HCT116 (cell line): ENCODE data around the gene BAIAP2L2. TPM values are rescaled to one million over a fixed set of nuclear protein-coding genes. Genes with fewer than 3 reads are reported as not detected.

ENCODE experiments used
- ATAC-seq: fragments of 200-7000 bp; cut with Tn5 transposase; 2 replicates; pipeline ENCODE4 v1.9.1; 2020; ENCODE audit warnings: mild to moderate bottlenecking, moderate library complexity
- BruUV-seq: library from RNA; stranded (reverse); fragments of 400-500 nt; replicated peaks from 2 replicates; lab custom pipeline; 2021; lab: Mats Ljungman, UMichigan
- CTCF ChIA-PET: fragments of 300-600 bp; sonication (Branson Sonifier 250); formaldehyde crosslinking; loops from one replicate; lab custom pipeline; 2021; ENCODE audit warnings: antibody characterized with exemption; lab: Charles Lee
- POLR2A ChIA-PET: fragments of 300-600, 350-600 bp; sonication (Branson Sonifier 250); formaldehyde crosslinking; loops from one replicate; lab custom pipeline; 2021; ENCODE audit warnings: antibody characterized with exemption; lab: Charles Lee
- RAD21 ChIA-PET, 2 experiments: fragments of 300-600 bp; sonication (Branson Sonifier 250); formaldehyde crosslinking; loops; one replicate each; lab custom pipeline; 2023; ENCODE audit warnings: low total read pairs in 2 of 2; ENCODE audit not compliant: uncharacterized antibody in 2 of 2, unreplicated experiment in 2 of 2, low non-redundant PET in 1 of 2; lab: Charles Lee
- DNase-seq: peaks from one replicate; pipeline ENCODE4 v3.0.0-alpha.2; 2010; ENCODE audit warnings: low read depth, low spot score
- H2AFZ ChIP-seq: fragments of 200-600 bp; shearing (Covaris generic), sonication (generic); 2 replicates; pipeline ENCODE4 v1.6.1; 2017; ENCODE audit warnings: low read depth, mixed run types, mixed read lengths, antibody characterized with exemption, low read length; ENCODE audit not compliant: poor library complexity, severe bottlenecking
- H3K27ac ChIP-seq: 2 replicates; pipeline ENCODE4 v1.5.1; 2012; ENCODE audit warnings: low read depth, low read length
- H3K27me3 ChIP-seq: fragments of 200-600 bp; sonication (generic); 2 replicates; pipeline ENCODE4 v1.6.1; 2016; ENCODE audit warnings: mixed run types, low read length, mixed read lengths; ENCODE audit not compliant: insufficient read depth
- H3K36me3 ChIP-seq, 2 experiments: fragments of 200-500 bp in 1 of 2; fragments of 200-600 bp in 1 of 2; sonication (Bioruptor generic) in 1 of 2; sonication (generic) in 1 of 2; 2 replicates each; pipeline versions ENCODE4 v1.5.1 to v1.6.1; 2014 to 2016; ENCODE audit warnings: low read length in 2 of 2, inconsistent platforms in 1 of 2, mixed read lengths in 1 of 2, mixed run types in 1 of 2; ENCODE audit not compliant: insufficient read depth in 2 of 2, control insufficient read depth in 1 of 2
- H3K4me1 ChIP-seq, 2 experiments: fragments of 200-600 bp in 1 of 2; sonication (generic) in 1 of 2; 2 replicates each; pipeline versions ENCODE4 v1.5.1 to v1.6.1; 2012 to 2017; ENCODE audit warnings: low read length in 2 of 2, inconsistent platforms in 1 of 2, mild to moderate bottlenecking in 1 of 2, mixed read lengths in 1 of 2, mixed run types in 1 of 2, moderate library complexity in 1 of 2; ENCODE audit not compliant: insufficient read depth in 2 of 2, control insufficient read depth in 1 of 2
- H3K4me2 ChIP-seq: fragments of 200-600 bp; sonication (generic); 2 replicates; pipeline ENCODE4 v1.6.1; 2017; ENCODE audit warnings: mixed run types, low read length, mixed read lengths
- H3K4me3 ChIP-seq, 2 experiments: fragments of 200-600 bp in 1 of 2; sonication (generic) in 1 of 2; replicated peaks in 1 of 2; 2 replicates each; pipeline ENCODE4 v1.5.1; 2011 to 2016; ENCODE audit warnings: low read length in 2 of 2, control low read depth in 1 of 2, low read depth in 1 of 2, mild to moderate bottlenecking in 1 of 2, mixed read lengths in 1 of 2, mixed run types in 1 of 2
- H3K79me2 ChIP-seq: fragments of 200-600 bp; sonication (generic); 2 replicates; pipeline ENCODE4 v1.6.1; 2017; ENCODE audit warnings: mild to moderate bottlenecking, mixed run types, low read length, moderate library complexity, mixed read lengths; ENCODE audit not compliant: insufficient read depth
- H3K9ac ChIP-seq: fragments of 200-600 bp; sonication (generic); 2 replicates; pipeline ENCODE4 v1.6.1; 2016; ENCODE audit warnings: low read length, mixed read lengths
- H3K9me2 ChIP-seq: fragments of 200-600 bp; sonication (generic), shearing (Covaris generic); 2 replicates; pipeline ENCODE4 v1.6.1; 2017; ENCODE audit warnings: mixed run types, mild to moderate bottlenecking, moderate library complexity; ENCODE audit not compliant: insufficient read depth
- H3K9me3 ChIP-seq, 2 experiments: fragments of 200-500 bp in 1 of 2; fragments of 200-600 bp in 1 of 2; sonication (Bioruptor generic) in 1 of 2; sonication (generic) in 1 of 2; 2 replicates each; pipeline ENCODE4 v1.6.1; 2014 to 2017; ENCODE audit warnings: low read length in 2 of 2, mixed read lengths in 2 of 2, inconsistent platforms in 1 of 2, low read depth in 1 of 2, mild to moderate bottlenecking in 1 of 2, mixed run types in 1 of 2, moderate library complexity in 1 of 2; ENCODE audit not compliant: control insufficient read depth in 1 of 2, insufficient read depth in 1 of 2
- H4K20me1 ChIP-seq: fragments of 200-600 bp; sonication (generic), shearing (Covaris generic); 2 replicates; pipeline ENCODE4 v1.6.1; 2017; ENCODE audit warnings: mixed run types, mild to moderate bottlenecking, moderate library complexity; ENCODE audit not compliant: insufficient read depth
- CBX3 ChIP-seq: IDR thresholded peaks from 2 replicates; pipeline ENCODE4 v1.6.1; 2012; ENCODE audit warnings: low read depth
- EGR1 ChIP-seq: IDR thresholded peaks from 2 replicates; pipeline ENCODE4 v1.6.1; 2012; ENCODE audit warnings: low read depth
- ELF1 ChIP-seq: IDR thresholded peaks from 2 replicates; pipeline ENCODE4 v1.6.1; 2012; ENCODE audit warnings: low read depth, borderline replicate concordance
- EZH2 ChIP-seq: fragments of 200-600 bp; sonication (generic); IDR thresholded peaks from 2 replicates; pipeline ENCODE4 v1.6.1; 2017; ENCODE audit warnings: antibody characterized with exemption, mixed run types
- EZH2phosphoT487 ChIP-seq: fragments of 200-600 bp; IDR thresholded peaks from 2 replicates; pipeline ENCODE4 v1.6.1; 2018; ENCODE audit warnings: antibody characterized with exemption, borderline replicate concordance
- FOSL1 ChIP-seq: IDR thresholded peaks from 2 replicates; pipeline ENCODE4 v1.6.1; 2012; ENCODE audit warnings: low read depth
- JUND ChIP-seq: IDR thresholded peaks from 2 replicates; pipeline ENCODE4 v1.6.1; 2012
- POLR2A ChIP-seq: IDR thresholded peaks from 2 replicates; pipeline ENCODE4 v1.7.0; 2011; ENCODE audit warnings: borderline replicate concordance; ENCODE audit not compliant: insufficient read depth, insufficient read length; ENCODE audit errors: extremely low read depth
- POLR2AphosphoS5 ChIP-seq: IDR thresholded peaks from 2 replicates; pipeline ENCODE4 v1.6.1; 2011; ENCODE audit warnings: mild to moderate bottlenecking, low read depth, low read length, moderate library complexity
- SRF ChIP-seq: IDR thresholded peaks from 2 replicates; pipeline ENCODE4 v1.6.1; 2012; ENCODE audit warnings: low read depth
- TCF7L2 ChIP-seq: IDR thresholded peaks from 2 replicates; pipeline ENCODE4 v1.7.0; 2011; ENCODE audit warnings: borderline replicate concordance, inconsistent platforms; ENCODE audit not compliant: insufficient read depth, insufficient read length; ENCODE audit errors: extremely low read depth
- intact Hi-C: fragments of 100-400 bp; cut with micrococcal nuclease; formaldehyde crosslinking; loops from 2 replicates; pipeline ENCODE4 v1.10.0; 2022
- total RNA-seq: library from RNA; stranded (reverse); gene quantifications from one replicate; pipeline ENCODE4 v1.2.1, GENCODE V29; 2021; ENCODE audit not compliant: unreplicated experiment
- TF ChIP-seq, protein P1 (sequence below): IDR thresholded peaks from 2 replicates; pipeline ENCODE4 v1.6.1; 2011; ENCODE audit warnings: mild to moderate bottlenecking, low read length, moderate library complexity; ENCODE audit not compliant: insufficient replicate concordance; ENCODE audit errors: extremely low read depth
- TF ChIP-seq, protein P2 (sequence below): IDR thresholded peaks from 2 replicates; pipeline ENCODE4 v1.6.1; 2012
- TF ChIP-seq, protein P3 (sequence below), 3 experiments: fragments of 200-600 bp in 1 of 3; sonication (generic) in 1 of 3; IDR thresholded peaks in 2 of 3; conservative IDR thresholded peaks in 1 of 3; 2 replicates each; pipeline ENCODE4 v1.5.1; 2012 to 2017; ENCODE audit warnings: low read depth in 2 of 3, low read length in 2 of 3, antibody characterized with exemption in 1 of 3, borderline replicate concordance in 1 of 3, control low read depth in 1 of 3, mild to moderate bottlenecking in 1 of 3, mixed read lengths in 1 of 3, mixed run types in 1 of 3, moderate library complexity in 1 of 3; ENCODE audit not compliant: insufficient read depth in 1 of 3

The BAIAP2L2 gene
- total RNA-seq, 1 experiment from 2014 or later, result 1.0 TPM

DNA sequence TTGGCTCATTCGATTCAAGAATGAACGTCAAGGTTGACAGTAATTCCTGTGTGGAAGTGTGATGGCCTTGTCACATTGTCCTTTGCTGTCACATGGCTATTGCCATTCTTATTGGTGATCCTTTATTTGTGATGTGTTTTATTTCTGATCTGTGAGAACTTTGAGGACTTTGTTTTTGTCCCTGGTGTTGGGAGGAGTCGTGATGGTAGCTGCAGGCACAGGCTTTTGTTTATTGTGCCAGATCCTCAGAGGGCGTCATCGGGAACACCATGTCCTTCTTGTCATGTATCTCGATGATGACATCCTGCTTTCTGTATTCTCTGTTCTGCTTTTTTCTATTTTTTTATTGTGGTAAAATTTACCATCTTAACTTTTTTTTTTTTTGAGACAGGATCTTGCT, 47.7 kb downstream of the BAIAP2L2 start:
- no peaks in the 10 kb centered on the region for H3K9me3 ChIP-seq
- no TSS peak for BruUV-seq
- no peak overlapping the region for H3K27ac ChIP-seq
- H3K36me3 ChIP-seq, result peaks cover 26 to 27% of the 10 kb centered on the region in 2 experiments; a peak in 3 of 4 replicates
- peaks cover 6% of the 10 kb centered on the region for H3K79me2 ChIP-seq
- no peak overlapping the region for H3K4me2 ChIP-seq
- TF ChIP-seq EZH2phosphoT487 (no peak), EZH2 (no peak), POLR2A (no peak)
- TF ChIP-seq, all 23 proteins: peak for 0
- Histone ChIP-seq H3K27me3 (no peaks in the 10 kb centered on the region), H3K4me1 (peaks cover 5 to 6% of the 10 kb centered on the region in 2 experiments; a peak in 3 of 4 replicates), H4K20me1 (no peaks in the 10 kb centered on the region), H3K9me2 (no peaks in the 10 kb centered on the region), H3K9ac (no peak overlapping the region), H3K4me3 (no peak overlapping the region), H2AFZ (no peak overlapping the region)
- intact Hi-C loops, result no loop called here
- ChIA-PET RAD21 (no interaction called here), POLR2A (no interaction called here), CTCF (no interaction called here)
- DNase-seq, result no peak
- no peak for ATAC-seq

DNA sequence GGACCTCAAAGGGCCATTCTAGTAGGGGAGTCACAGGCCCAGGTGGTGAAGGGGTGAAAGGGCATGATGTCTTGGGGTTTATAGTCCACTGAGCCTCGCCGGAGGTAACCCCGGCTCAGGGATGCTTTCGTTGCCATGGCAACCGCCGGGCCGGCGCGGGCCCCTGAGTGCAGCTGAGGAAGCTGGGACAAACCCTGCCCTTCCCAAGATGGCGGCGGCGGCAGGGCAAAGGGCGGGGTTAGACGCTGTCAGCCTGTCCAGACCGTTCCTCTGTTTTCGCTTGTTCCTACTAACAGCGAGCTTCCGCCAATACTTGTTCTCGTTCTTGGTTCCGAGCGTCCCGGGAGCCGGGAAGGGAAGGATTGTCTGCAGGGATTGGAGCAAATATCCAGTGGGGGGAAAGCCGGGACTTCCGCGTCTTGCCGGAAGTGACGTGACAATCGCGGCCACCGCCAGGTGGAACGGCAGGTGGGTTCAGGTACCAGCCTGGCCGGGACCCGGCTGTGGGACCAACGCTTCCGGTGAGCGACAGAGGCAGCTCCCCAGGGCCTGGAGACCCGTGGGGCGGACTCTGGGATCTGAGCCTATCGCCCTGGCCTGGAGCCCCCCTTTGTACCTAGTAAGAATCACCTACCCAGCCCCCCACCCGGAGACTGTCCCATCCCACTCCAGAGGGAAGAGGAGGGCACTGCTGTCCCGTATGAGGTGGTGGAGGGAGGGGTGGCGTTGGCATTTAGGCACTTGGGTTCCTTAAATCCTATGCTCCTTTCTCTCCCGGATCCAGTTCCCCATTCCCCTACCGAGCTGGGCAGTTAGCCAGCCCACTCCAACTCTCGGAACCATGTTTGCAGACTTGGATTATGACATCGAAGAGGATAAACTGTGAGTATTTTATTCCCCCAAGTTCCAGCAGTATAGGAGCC, 53.3 kb downstream of the BAIAP2L2 start, which contains the start of gene PICK1:
Gene PICK1, plus strand, starts transcription at position 436 of the 923 bp plus-strand sequence. Its CDS starts 406 bp downstream, at position 842.
- ChIA-PET RAD21 (interaction anchor here in 1 of 2 experiments (1.0 kb wide), 1 partner anchor 41 kb away, joined by 3 read pairs; no protein-coding TSS in a partner anchor), CTCF (interaction anchor here (1.4 to 1.5 kb wide), 2 partner anchors 513 to 709 kb away, joined by 4 to 5 read pairs; partner anchors contain the start of gene DMC1), POLR2A (interaction anchor here (1.3 kb wide), 1 partner anchor 9 kb away, joined by 3 read pairs; no protein-coding TSS in a partner anchor)
- ATAC-seq (peak; percentile 85), DNase-seq (peak; percentile 91)
- Histone ChIP-seq H3K79me2 (peaks cover 10% of the 10 kb centered on the region), H3K4me3 (peak within 1 kb of the TSS; percentile 70 to 88), H2AFZ (peak within 1 kb of the TSS; percentile 60), H3K27me3 (no peaks in the 10 kb centered on the region), H3K27ac (peak within 1 kb of the TSS; percentile 87), H3K9ac (peak within 1 kb of the TSS; percentile 89), H3K36me3 (peaks cover 12 to 13% of the 10 kb centered on the region in 2 experiments; a peak in 1 of 4 replicates), H3K9me2 (no peaks in the 10 kb centered on the region), H3K9me3 (no peaks in the 10 kb centered on the region), H3K4me1 (peaks cover 5 to 12% of the 10 kb centered on the region in 2 experiments; a peak in 3 of 4 replicates), H4K20me1 (no peaks in the 10 kb centered on the region), H3K4me2 (peak within 1 kb of the TSS; percentile 95)
- intact Hi-C loops, result no loop called here
- BruUV-seq, result TSS peak; percentile 73
- TF ChIP-seq EZH2 (no peak), SRF (no peak), JUND (no peak), CBX3 (no peak), ELF1 (peak; percentile 91; the same call in 1 of the 2 replicates), TCF7L2 (peak; percentile 91), FOSL1 (no peak), POLR2AphosphoS5 (peak; percentile 86), EGR1 (peak; percentile 31; the same call in 1 of the 2 replicates)
- TF ChIP-seq, protein P1, sequence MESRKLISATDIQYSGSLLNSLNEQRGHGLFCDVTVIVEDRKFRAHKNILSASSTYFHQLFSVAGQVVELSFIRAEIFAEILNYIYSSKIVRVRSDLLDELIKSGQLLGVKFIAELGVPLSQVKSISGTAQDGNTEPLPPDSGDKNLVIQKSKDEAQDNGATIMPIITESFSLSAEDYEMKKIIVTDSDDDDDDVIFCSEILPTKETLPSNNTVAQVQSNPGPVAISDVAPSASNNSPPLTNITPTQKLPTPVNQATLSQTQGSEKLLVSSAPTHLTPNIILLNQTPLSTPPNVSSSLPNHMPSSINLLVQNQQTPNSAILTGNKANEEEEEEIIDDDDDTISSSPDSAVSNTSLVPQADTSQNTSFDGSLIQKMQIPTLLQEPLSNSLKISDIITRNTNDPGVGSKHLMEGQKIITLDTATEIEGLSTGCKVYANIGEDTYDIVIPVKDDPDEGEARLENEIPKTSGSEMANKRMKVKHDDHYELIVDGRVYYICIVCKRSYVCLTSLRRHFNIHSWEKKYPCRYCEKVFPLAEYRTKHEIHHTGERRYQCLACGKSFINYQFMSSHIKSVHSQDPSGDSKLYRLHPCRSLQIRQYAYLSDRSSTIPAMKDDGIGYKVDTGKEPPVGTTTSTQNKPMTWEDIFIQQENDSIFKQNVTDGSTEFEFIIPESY, result no peak
- TF ChIP-seq, protein P2, sequence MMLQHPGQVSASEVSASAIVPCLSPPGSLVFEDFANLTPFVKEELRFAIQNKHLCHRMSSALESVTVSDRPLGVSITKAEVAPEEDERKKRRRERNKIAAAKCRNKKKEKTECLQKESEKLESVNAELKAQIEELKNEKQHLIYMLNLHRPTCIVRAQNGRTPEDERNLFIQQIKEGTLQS, result no peak
- TF ChIP-seq, protein P3, sequence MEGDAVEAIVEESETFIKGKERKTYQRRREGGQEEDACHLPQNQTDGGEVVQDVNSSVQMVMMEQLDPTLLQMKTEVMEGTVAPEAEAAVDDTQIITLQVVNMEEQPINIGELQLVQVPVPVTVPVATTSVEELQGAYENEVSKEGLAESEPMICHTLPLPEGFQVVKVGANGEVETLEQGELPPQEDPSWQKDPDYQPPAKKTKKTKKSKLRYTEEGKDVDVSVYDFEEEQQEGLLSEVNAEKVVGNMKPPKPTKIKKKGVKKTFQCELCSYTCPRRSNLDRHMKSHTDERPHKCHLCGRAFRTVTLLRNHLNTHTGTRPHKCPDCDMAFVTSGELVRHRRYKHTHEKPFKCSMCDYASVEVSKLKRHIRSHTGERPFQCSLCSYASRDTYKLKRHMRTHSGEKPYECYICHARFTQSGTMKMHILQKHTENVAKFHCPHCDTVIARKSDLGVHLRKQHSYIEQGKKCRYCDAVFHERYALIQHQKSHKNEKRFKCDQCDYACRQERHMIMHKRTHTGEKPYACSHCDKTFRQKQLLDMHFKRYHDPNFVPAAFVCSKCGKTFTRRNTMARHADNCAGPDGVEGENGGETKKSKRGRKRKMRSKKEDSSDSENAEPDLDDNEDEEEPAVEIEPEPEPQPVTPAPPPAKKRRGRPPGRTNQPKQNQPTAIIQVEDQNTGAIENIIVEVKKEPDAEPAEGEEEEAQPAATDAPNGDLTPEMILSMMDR (IDR thresholded peaks at IDR 0.05 in 2 of 3, conservative IDR thresholded peaks at IDR 0.05 in 1 of 3; ENCODE audit: borderline replicate concordance in 1 of 3, insufficient read depth in 1 of 3, low read depth in 2 of 3, low read length in 2 of 3), result no peak
